Measurements from ENCODE around the gene OIP5.
A peak's percentile ranks its signal among the peaks of the same experiment; 100 is the strongest.
"Not testable (repeated sequence)": the region's sequence is repeated elsewhere in the genome, so short reads cannot be mapped to it uniquely, and the experiment has no call there.

The OIP5 gene

DNA sequence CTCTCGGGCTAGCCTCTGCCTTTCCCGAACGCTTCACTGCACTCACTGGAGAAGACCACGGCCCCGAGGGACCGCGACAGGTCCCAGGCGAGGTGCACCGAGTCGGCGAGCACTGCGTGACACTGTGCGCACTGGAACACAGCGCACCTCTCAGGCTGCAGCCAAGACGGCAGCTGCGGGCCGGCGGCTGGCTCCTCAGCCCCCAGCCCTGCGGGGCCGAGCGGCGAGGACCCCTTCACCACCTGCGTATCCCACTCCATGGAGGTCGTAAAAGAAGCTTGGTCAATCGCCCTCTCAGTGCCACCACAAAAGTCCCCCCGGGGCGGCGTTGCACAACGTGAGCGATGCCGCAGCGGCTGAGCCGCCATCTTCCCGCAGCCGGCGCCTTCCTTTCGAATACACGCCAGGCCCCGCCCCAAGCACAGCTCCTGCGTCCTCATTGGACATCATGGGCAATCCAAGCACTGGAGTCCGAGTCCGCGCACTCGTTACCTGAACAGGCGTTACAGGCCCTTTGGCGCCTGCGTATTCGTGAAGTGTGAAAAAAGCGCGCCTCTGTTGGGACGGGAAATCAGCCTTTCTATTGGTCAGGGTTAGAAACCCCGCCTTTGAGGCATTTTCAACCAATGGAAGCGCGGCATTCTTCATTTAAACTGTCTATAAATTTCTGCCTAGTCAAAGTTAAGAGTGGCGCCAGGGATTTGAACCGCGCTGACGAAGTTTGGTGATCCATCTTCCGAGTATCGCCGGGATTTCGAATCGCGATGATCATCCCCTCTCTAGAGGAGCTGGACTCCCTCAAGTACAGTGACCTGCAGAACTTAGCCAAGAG lies at the start of gene OIP5, which contains the start of gene NUSAP1:
Gene OIP5 (minus strand): TSS at position 398 of the 832 bp plus-strand sequence. CDS start 30 bp downstream, at position 368.
Gene NUSAP1 (plus strand): TSS at position 688 of the 832 bp plus-strand sequence. CDS start 77 bp downstream, at position 765.
- peak; percentile 82 for DNase-seq

DNA sequence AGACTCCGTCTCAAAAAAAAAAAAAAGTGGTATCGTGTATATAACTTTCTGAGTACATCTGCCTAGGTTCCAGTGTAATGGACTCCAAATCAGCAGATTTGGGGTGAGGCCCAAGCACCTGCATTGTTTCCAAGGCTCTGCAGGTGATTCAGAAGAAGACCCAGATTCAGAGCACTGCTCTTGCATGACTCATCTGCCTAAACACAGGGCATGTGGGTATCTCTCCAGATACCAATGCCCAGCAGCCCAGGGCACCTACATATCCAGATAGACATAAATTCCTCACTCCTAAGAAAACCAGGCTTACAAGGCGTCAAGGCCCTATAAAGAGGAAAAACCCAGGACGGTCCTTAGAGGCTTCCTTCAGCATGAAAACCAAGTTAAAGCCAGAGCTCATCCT lies 45.6 kb upstream of the OIP5 start:
- no peak for DNase-seq

DNA sequence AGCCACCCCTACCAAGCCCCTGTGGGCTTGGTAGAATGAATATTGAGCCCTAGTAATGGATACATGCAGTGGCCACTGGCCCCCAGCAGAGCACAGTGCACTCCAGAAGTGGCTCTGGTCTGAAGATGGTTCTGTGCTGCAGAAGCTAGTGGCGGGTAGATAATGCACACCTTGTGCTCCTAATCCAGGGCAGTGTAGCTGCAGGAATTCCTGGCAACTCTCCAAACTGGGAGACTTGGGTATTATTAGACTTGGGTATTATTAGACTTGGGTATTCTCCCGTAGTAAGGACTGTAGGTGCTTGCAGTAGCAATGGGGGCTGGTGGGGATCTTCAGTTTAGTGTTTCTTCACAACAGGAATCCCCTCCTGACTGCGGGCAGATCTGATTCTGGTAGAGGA lies 35.0 kb upstream of the OIP5 start:
- no peak for DNase-seq

DNA sequence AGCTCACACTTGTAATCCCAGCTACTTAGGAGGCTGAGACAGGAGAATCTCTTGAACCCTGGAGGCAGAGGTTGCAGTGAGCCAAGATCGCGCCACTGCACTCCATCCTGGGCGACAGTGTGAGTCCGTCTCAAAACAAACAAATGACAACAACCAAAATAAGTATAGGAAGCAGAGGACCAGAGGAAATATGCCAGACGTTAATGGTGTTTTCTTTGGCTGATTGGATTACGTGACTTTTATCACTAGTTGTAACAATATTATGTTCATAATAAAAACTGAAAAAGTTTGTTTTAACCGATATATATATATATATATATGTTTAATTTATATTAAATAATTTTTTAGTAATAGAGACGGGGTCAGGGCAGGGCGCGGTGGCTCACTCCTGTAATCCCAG lies 22.0 kb upstream of the OIP5 start:
- no peak for DNase-seq

DNA sequence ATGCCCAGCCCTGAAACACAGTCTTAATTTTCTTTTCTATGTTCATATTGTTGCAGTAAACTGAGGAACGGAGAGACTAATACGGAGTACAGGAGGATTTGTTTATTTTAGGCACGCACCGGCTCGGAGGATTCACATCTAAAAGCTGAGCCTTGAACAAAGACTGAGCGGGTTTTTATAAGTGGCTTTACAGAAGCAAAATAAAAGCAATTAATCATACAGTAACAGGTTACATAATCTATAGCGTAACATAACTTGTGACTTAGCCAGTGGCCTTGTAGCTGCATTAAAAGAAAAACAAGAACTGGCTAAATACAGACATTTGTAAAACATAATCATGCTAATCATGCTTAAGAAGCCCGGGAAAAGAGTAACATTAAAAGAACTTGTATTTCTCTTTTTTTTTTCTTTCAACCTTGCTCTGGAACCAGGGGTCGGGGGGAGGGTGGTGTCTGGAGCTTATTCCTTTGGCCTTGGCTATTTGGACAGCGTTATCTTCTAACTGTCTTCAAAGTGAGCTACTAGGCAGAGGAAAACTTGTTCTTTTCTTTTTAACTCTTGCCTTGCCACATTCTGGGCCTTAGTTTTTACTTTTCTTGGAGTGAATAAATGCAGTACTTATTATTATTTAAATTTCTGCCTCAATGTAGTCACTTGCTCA lies 17.8 kb upstream of the OIP5 start:
- no peak for DNase-seq

DNA sequence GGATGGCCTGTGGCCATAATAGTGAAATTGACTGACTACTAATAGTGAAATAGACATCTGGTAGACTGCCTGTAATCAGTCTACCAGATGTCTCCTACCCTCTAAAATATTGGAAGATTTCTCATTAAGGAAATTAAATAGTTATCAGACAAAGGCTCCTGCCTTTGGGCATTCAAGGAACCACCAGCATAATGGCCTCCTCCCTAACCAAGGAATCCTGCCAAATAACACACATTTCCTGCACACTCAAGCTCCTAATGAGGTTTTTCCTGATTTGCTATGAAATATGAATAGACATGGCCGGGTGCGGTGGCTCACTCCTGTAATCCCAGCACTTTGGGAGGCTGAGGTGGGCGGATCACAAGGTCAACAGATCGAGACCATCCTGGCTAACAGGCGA lies 14.8 kb upstream of the OIP5 start:
- no peak for DNase-seq

DNA sequence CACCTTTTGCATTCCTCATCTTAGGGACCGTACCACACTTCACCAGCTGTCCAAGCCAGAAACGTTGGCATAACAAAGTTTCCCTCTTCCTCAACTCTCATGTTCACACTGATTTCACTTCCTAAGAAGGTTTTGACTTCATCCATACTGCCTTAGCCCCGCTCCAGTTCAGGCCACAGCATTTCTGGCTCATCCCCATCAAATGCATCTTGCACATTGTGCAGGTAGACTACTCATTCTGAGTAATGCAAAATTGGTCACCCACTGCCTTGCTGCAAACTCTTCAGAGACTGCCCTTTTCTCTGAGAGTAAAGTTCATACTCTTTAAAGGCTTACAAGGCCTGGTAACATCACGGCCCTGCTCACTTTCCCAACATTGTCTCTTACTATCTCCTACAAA lies 9.1 kb upstream of the OIP5 start:
- DNase-seq = no peak

DNA sequence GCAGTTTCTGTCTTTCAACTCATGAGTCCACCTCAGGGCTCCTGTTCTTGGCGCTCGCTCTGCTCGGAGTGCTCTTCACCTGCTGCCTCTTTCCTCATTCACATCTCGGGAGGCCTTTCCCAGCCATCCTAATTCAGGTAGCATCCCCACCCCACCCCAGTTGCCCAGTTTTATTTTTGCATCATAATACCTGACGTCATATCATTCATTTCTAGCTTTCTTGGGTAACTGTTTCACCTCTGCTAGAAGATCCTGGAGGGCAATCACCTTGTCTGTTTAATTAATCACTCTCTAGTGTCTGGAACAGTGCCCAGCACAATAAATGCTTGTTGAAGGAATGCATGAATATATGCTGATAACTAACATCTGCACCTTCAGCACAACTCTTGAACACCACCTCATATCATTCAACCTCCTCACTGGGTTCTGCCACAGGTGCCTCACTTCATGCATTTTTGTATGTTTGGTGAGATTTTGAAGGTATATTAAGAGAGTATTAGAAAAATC lies 7.9 kb upstream of the OIP5 start:
- DNase-seq = no peak

DNA sequence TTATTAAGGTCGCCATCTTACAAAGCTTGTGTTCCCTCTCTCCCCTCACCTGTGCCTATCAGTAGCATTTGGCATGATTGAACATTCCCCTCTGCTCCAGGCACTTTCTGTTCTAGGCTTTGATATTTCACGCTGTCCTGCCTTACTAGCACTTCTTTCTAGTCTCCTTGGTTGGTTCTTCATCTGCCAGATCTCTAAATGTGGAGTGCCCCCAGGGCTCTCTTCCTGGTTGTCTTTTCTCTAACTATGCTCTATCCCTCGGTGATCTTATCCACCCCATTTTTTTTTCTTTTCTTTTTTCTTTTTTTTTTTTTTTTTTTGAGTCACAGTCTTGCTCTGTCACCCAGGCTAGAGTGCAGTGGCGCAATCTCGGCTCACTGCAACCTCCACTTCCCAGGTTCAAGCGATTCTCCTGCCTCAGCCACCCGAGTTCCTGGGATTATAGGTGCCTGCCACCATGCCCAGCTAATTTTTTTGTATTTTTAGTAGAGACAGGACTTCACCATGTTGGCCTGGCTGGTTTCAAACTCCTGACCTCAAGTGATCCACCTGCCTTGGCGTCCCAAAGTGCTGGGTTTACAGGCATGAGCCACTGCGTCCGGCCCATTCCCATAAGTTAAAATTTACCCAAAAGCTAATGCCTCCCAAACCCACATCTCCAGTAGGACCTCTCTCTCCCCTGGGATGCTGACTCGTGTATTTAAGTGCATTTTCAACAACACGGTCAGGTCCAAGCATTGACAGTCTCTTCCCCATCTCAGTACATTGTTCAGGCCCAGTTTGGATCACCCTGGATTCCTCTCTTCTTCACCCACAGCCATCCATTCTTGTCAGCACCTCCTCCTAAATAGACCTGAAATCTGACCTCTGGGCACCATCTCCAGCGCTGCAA lies 5.5 kb upstream of the OIP5 start:
- DNase-seq = no peak

DNA sequence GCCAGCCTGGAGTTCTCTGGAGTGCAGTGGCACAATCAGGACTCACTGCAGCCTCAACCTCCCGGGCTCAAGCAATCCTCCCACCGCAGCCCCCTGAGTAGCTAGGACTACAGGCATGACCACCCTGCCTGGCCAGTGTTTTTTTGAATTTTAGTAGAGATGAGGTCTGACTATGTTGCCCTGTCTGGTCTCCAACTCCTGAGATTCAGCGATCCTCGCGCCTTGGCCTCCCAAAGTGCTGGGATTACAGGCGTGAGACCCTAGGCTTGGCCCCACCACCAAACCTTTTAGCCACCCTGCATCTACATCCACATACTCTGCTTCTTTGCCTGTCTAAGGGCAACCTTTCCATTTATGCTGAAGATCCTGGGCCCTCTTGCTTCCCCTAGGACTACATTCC lies 4.7 kb upstream of the OIP5 start:
- DNase-seq = no peak

DNA sequence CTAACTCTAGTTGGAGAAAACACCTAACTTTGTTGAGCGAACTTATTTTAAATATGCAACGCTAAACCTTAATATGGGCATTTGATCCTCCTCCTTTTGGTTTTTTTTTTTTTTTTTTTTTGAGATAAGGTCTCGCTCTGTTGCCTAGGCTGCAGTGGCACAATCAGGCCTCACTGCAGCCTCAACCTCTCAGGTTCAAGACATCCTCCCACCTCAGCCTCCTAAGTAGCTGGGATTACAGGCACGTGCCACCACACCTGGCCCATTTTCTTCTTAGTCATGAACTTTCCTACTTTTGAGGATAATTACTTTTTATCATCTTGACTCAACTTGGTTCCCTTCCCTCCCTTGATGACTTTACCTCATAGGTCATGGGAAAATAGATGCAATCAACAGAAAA lies 4.2 kb upstream of the OIP5 start:
- DNase-seq = no peak

DNA sequence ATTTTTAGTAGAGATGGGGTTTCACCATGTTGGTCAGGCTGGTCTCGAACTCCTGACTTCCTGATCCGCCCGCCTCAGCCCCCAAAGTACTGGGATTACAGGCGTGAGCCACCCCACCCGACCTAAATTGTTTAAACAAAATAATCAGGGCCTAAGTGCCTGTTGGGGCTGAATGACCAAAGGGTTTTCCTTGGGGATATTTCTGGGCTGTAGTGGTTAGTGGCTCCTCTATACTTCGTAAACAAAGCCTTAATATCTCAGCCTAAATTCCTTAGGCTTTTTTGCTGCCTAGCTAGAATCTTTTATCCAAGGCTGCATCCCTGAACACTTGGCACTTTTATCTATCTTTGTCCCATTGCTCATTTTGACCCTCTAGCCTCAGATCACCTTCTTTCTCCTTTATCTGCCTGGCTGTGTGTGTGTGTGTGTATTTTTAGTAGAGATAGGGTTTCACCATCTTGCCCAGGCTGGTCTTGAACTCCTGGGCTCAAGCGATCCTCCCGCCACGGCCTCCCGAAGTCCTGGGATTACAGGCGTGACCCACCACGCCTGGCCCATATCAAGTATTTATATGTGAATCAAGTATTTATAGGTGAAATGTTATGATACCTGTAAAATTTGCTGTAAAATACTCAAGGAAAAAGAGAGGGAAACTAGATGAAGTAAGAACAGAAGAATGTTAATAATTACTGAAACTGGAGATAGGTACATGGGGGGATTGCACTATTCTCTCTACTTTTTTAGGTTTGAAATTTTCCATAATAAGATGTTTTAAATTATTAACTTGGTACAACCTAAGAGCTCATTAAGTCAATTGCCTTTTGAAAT lies 2.1 kb upstream of the OIP5 start:
- no peak for DNase-seq

DNA sequence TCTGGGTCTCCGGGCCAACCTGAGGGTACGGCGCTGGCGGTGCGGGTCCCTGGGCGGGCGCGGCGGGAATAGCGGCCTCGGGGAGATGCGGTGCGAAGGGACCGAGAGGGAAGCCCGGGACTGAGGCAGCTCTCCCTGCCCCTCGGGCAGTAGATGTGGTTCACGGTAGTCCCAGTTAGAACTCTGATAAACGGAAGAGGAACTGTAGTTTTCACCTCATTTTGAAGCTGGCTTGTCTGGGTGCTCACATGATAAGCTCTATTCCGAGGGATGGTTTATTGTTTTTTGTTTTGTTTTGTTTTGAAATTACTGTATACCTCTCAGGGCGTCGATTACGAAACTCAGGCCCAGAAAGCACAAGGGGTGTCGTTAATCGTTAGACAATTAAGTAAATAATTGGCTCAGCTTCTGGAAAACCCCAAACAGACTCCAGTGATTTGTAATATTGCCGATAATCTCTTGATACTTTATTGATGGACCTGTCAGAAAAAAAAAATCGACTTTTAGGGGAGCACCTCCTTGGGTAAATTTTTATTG lies 703 bp upstream of the OIP5 start:
- no peak for DNase-seq

DNA sequence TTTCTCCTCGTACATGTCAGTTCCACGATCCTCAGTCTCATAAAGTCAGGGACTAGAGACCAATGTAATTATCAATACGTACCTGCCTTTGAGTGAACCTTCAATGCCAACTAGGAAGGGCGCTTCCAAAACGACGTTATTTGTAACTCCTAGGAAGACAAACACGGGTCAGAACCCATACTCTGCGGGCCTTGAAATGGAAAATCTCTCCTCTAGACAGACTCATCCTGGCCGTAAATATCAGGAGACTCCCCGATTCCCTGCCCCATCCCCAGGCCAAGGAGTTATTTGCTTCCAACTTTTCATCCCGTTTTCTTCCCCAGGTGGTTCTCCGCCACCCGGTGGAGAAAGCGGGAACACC lies 578 bp downstream of the OIP5 start:
- DNase-seq = no peak

DNA sequence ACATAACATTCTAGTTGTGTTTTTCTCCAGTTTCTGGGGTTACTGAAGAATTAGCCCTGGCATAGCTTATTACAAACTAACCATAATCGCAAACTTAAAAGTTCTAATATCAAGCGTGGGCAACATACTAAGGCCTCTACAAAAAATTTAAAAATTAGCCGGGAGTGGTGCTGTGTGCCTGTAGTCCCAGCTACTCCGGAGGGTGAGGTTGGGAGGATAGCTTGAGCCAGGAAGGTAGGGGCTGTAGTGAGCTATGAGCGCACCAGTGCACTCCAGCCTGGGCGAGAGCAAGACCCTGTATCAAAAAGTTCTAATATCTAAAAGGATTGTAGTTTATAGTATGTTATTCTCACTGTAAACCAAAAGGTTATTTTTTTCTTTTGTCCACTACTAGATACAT lies 1.1 kb downstream of the OIP5 start:
- DNase-seq = no peak

DNA sequence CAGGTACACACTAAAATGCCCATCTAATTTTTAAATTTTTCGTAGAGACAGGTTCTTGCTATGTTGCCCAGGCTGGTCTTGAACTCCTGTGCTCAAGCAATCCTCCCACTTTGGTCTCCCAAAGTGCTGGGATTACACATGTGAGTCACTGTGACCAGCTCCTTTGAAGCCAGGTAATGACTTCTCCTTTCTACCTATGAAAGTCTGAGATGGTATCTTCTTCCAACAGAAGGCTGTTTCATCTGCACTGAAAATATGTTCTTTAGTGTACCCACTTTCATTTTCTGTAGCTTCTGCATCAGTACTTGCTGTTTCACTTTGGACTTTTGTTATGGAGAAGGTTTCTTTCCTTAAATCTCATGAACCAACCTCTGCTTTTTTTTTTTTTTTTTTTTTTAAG lies 8.8 kb downstream of the OIP5 start:
- no peak for DNase-seq

DNA sequence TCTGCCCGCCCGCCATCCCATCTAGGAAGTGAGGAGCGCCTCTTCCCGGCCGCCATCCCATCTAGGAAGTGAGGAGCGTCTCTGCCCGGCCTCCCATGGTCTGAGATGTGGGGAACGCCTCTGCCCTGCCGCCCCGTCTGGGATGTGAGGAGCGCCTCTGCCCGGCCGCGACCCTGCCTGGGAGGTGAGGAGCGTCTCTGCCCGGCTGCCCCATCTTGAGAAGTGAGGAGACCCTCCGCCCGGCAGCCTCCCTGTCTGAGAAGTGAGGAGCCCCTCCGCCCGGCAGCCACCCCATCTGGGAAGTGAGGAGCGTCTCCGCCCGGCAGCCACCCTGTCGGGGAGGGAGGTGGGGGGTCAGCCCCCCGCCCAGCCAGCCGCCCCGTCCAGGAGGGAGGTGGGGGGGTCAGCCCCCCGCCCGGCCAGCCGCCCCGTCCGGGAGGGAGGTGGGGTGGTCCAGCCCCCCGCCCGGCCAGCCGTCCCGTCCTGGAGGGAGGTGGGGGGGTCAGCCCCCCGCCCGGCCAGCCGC lies 11.5 kb downstream of the OIP5 start:
- not testable (repeated sequence) for DNase-seq

DNA sequence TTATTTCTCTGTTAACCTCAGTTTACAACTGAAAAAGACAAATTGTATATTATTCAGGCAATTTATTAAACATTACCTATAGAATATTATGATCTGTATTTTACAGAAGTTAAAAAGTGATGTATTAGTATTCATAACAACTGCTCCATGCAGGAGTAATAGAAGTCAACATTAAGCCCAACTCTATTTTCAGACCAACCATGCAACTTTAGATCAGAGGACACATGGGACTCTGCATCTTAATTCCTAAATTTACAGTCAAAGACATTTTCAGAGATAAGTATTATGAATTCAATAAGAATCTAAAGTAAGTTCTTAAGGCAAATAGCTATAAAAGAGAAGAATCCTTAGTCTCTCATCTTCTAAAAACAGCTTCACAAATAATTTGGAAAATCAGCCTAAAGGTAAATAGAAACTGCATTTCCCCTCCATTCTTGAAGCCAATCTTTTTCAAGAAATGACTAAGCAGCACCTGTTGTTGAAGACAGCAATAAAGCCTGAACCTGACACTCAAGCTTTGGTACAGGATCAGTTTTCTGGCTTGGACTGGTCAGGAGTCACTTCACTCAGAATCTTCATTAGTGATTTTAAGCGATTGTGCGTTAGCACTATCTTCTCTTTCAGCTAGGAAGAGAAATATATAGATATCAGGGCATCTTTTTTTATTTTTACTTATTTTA lies 23.0 kb downstream of the OIP5 start:
- DNase-seq = no peak

DNA sequence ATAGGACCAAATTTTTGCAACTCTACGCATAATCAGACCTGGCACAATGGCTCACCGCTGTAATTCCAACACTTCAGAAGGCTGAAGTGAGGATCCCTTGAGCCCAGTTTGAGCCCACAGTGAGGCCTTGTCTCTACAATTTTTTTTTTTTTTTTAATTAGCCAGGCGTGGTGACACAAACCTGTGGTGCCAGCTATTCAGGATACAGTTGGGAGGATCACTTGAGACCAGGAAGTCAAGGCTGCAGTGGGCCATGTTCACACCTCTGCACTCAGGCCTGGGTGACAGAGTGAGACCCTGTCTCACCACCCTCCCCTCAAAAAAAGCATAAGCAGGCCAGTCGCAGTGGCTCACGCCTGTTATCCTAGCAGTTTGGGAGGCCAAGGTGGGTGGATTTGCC lies 24.7 kb downstream of the OIP5 start:
- no peak for DNase-seq

DNA sequence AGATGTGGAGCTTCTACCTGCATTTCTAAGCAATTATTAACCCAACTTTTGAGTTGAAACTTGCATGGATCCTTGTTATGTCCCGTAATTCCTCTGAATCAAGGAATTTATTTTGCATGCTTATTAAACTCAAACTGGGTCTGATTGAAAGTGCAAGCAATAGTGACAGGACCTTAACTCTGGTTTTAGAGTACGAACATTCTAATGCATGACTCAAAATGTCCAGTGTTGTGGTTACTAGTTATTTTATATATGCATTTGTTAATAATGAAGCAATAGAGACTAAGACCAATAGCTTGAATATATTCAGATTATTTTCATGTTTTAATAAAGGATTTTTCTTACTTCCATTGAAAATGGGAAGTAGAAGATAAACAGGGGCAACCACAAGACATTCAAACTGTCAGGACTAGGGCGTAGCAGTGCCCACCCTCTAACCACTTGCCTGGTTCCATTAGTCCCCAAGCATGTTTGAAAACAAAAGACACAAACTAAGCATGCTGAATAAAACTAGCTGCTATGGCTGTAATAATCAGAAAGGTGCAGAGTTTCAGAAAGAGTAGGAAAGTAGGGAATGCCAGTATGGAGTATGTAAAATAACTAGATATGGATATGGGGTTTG lies 28.1 kb downstream of the OIP5 start:
- no peak for DNase-seq

DNA sequence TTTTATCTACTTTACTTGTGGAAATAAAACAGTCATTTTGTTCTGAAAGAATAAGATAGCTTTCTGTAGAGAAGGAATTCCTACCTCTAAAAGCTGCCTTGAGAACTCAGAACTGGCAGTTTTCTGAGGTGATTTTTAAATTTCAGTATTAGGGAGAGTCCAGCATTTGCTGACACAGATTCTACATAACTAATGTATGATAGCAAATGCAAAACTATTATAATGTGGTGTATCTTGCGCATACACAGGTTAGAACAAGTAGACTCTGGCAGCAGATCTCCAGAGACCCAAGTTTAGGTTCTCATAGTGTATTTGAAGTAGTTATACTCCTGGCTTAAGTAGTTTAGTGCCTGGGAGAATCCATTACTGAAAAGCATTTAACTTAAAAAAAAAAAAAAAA lies 30.8 kb downstream of the OIP5 start:
- no peak for DNase-seq

All from NCI-H187 treated with DMSO at 0.1 percent for 48 hours (cell line).